GM12878 (cell line): Measurements from ENCODE around the gene OSGEP. TPM values are rescaled to one million over a fixed set of nuclear protein-coding genes. Genes with fewer than 3 reads are reported as not detected.

Experiments used
- ATAC-seq: fragments of 200-7000 bp; cut with Tn5 transposase; 3 replicates; pipeline ENCODE4 v1.9.1; 2020; ENCODE audit warnings: mild to moderate bottlenecking, moderate library complexity
- BruUV-seq: library from RNA; stranded (reverse); fragments of 400-500 nt; replicated peaks from 2 replicates; lab custom pipeline; 2021; lab: Mats Ljungman, UMichigan
- CTCF ChIA-PET: fragments of 300-600 bp; sonication (Branson Sonifier 250); formaldehyde crosslinking; extraction: SDS; loops from one replicate; lab custom pipeline; 2021; ENCODE audit warnings: inconsistent platforms; lab: Yijun Ruan, JAX
- POLR2A ChIA-PET: fragments of 350-600 bp; formaldehyde crosslinking; extraction: SDS; loops from one replicate; lab custom pipeline; 2021; ENCODE audit warnings: inconsistent platforms; lab: Charles Lee
- RAD21 ChIA-PET: fragments of 300-600 bp; sonication (Branson Sonifier 250); formaldehyde crosslinking; loops from one replicate; lab custom pipeline; 2023; ENCODE audit warnings: antibody characterized with exemption; ENCODE audit not compliant: unreplicated experiment; lab: Charles Lee
- SMC1A ChIA-PET: fragments of 300-600 bp; sonication (Branson Sonifier 250); formaldehyde crosslinking; loops from one replicate; lab custom pipeline; 2023; ENCODE audit not compliant: unreplicated experiment, uncharacterized antibody; lab: Charles Lee
- DNase-seq: peaks from one replicate; pipeline ENCODE4 v3.0.0-alpha.2; 2011; ENCODE audit warnings: low read depth, low spot score
- FAIRE-seq: peaks from 3 replicates; lab custom pipeline; 2011; peaks lifted over from hg19 to GRCh38; lab: Jason Lieb, UNC
- H2AFZ ChIP-seq: 2 replicates; pipeline ENCODE4 v1.6.0; 2011; ENCODE audit warnings: low read depth, low read length, control low read depth; ENCODE audit not compliant: control insufficient read depth
- H3K27ac ChIP-seq: 2 replicates; pipeline ENCODE4 v1.5.1; 2011; ENCODE audit warnings: control low read depth; ENCODE audit not compliant: control insufficient read depth, insufficient read depth
- H3K27me3 ChIP-seq, 2 experiments: replicated peaks in 1 of 2; 2 replicates each; pipeline versions ENCODE4 v1.6.0 to v1.6.1; 2011; ENCODE audit warnings: low read length in 1 of 2; ENCODE audit not compliant: control insufficient read depth in 2 of 2, insufficient read depth in 2 of 2
- H3K36me3 ChIP-seq, 2 experiments: 2 replicates each; pipeline ENCODE4 v1.5.1; 2011; ENCODE audit warnings: low read length in 1 of 2; ENCODE audit not compliant: control insufficient read depth in 2 of 2, insufficient read depth in 2 of 2
- H3K4me1 ChIP-seq: 2 replicates; pipeline ENCODE4 v1.6.1; 2011; ENCODE audit warnings: mild to moderate bottlenecking, low read length, moderate library complexity, mixed read lengths; ENCODE audit not compliant: control insufficient read depth, insufficient read depth
- H3K4me2 ChIP-seq: 2 replicates; pipeline ENCODE4 v1.6.0; 2011; ENCODE audit warnings: control low read depth; ENCODE audit not compliant: control insufficient read depth, insufficient read depth
- H3K4me3 ChIP-seq: fragments of 200-600 bp; sonication (generic); 2 replicates; pipeline ENCODE4 v1.5.1; 2016
- H3K79me2 ChIP-seq: 2 replicates; pipeline ENCODE4 v1.6.0; 2011; ENCODE audit warnings: low read length; ENCODE audit not compliant: control insufficient read depth, insufficient read depth
- H3K9ac ChIP-seq: 2 replicates; pipeline ENCODE4 v1.8.0; 2011; ENCODE audit warnings: low read length, control low read depth, mixed read lengths; ENCODE audit not compliant: control insufficient read depth, insufficient read depth
- H3K9me3 ChIP-seq: replicated peaks from 3 replicates; pipeline ENCODE4 v1.5.1; 2011; ENCODE audit warnings: mild to moderate bottlenecking, low read length; ENCODE audit not compliant: control insufficient read depth, insufficient read depth
- H4K20me1 ChIP-seq: 2 replicates; pipeline ENCODE4 v1.6.0; 2011; ENCODE audit not compliant: control insufficient read depth, insufficient read depth
- CBX3 ChIP-seq: fragments of 200-600 bp; sonication (generic); IDR thresholded peaks from 2 replicates; pipeline ENCODE4 v1.6.1; 2016; ENCODE audit warnings: low read depth, borderline replicate concordance
- ESRRA ChIP-seq: IDR thresholded peaks from 2 replicates; pipeline ENCODE4 v1.6.1; 2012; ENCODE audit warnings: mild to moderate bottlenecking, low read length, improper control_type of control experiment
- EZH2 ChIP-seq: IDR thresholded peaks from 2 replicates; pipeline ENCODE4 v1.6.1; 2012; ENCODE audit warnings: low read depth, mild to moderate bottlenecking, control low read depth, inconsistent platforms, low read length, borderline replicate concordance; ENCODE audit not compliant: control insufficient read depth
- HDAC6 ChIP-seq: fragments of 200-600 bp; sonication (generic); IDR thresholded peaks from one replicate; pipeline ENCODE4 v1.8.0; 2017; ENCODE audit warnings: antibody characterized with exemption; ENCODE audit not compliant: unreplicated experiment
- IRF3 ChIP-seq: fragments of 450-650 bp; IDR thresholded peaks from 2 replicates; pipeline ENCODE4 v1.6.1; 2014; ENCODE audit warnings: mild to moderate bottlenecking
- PBX3 ChIP-seq: IDR thresholded peaks from 2 replicates; pipeline ENCODE4 v1.6.1; 2011; ENCODE audit warnings: mild to moderate bottlenecking, low read depth, low read length, moderate library complexity; ENCODE audit not compliant: insufficient replicate concordance
- POLR2AphosphoS2 ChIP-seq: IDR thresholded peaks from 2 replicates; pipeline ENCODE4 v1.6.1; 2011; ENCODE audit warnings: low read depth, mild to moderate bottlenecking, low read length, improper control_type of control experiment, moderate library complexity
- ZNF687 ChIP-seq: fragments of 450-650 bp; IDR thresholded peaks from 2 replicates; pipeline ENCODE4 v1.6.1; 2017; ENCODE audit warnings: mild to moderate bottlenecking, moderate library complexity
- WGBS: methylation state at CpG from one replicate; pipeline ENCODE4 v1.1.6; 2016; ENCODE audit warnings: low lambda C conversion rate; ENCODE audit not compliant: insufficient replicate concordance, insufficient coverage; ENCODE audit errors: missing lambda C conversion rate; 5-methylcytosine and 5-hydroxymethylcytosine counted together
- in situ Hi-C: fragments of 300-500 bp; cut with MboI; formaldehyde crosslinking; loops from 9 replicates; pipeline ENCODE4 v1.14.3; 2018; ENCODE audit warnings: mixed read lengths
- intact Hi-C: fragments of 100-400 bp; cut with micrococcal nuclease; formaldehyde crosslinking; loops from one replicate; pipeline ENCODE4 v1.14.2; 2022; ENCODE audit not compliant: unreplicated experiment
- polyA plus RNA-seq, 11 experiments: library from polyadenylated mRNA; depleted of rRNA in 4 of 11; unstranded in 6 of 11; stranded (reverse) in 5 of 11; fragments of >200 nt; fragmentation: Nextera tagmentation in 4 of 11; fragmentation: Illumina TruSeq in 1 of 11; extraction: Ambion mirVana in 4 of 11; extraction: Trizol in 1 of 11; gene quantifications; 1 replicate in 1 of 11; 2 replicates in 10 of 11; pipeline versions ENCODE4 v1.2.1 to v1.2.3, GENCODE V29; 2011 to 2016; ENCODE audit warnings: inconsistent platforms in 2 of 11, missing spikeins in 2 of 11, low read depth in 1 of 11
- total RNA-seq, 4 experiments: library from RNA; depleted of rRNA in 3 of 4; stranded (reverse); fragments of >200 nt in 3 of 4; fragmentation: Illumina TruSeq in 1 of 4; extraction: Trizol in 1 of 4; gene quantifications; 2 replicates each; pipeline versions ENCODE4 v1.2.1 to v1.2.3, GENCODE V29; 2013 to 2021

The OSGEP gene
- total and polyA plus RNA-seq, 10 of the 15 experiments (the other 5 are each of a cell fraction or from before 2014, with no cell fraction given): 47.8 to 88.9 (median 52.8) TPM

- H3K79me2 ChIP-seq: peaks cover 11% of the 10 kb centered on the region
- CTCF ChIA-PET: no interaction called here
- SMC1A ChIA-PET: no interaction called here
Measured at GRCh38 chr14:20409226-20409625, 45.4 kb downstream of the OSGEP start.

GRCh38 chr14:20403521-20403920 lies 51.1 kb downstream of the OSGEP start:
- Histone ChIP-seq H3K79me2 (no peaks in the 10 kb centered on the region), H4K20me1 (no peaks in the 10 kb centered on the region; the same call in 1 of the 2 replicates), H3K27me3 (no peaks in the 10 kb centered on the region), H3K4me1 (no peaks in the 10 kb centered on the region), H3K27ac (no peak overlapping the region), H3K9me3 (no peaks in the 10 kb centered on the region), H3K36me3 (peaks cover 6 to 36% of the 10 kb centered on the region in 2 experiments), H3K9ac (no peak overlapping the region), H3K4me2 (no peak overlapping the region), H3K4me3 (no peak overlapping the region), H2AFZ (no peak overlapping the region)
- 98% methylated on average over 11 of the region's 11 CpGs for WGBS
- FAIRE-seq: no peak
- intact Hi-C loops: no loop called here
- ChIA-PET CTCF (no interaction called here), SMC1A (no interaction called here), RAD21 (interaction anchor here (1.2 kb wide), 1 partner anchor 11 kb away, joined by 4 read pairs; the partner anchor contains the start of gene TEP1), POLR2A (interaction anchor here (1.2 kb wide), 1 partner anchor 22 kb away, joined by 5 read pairs; no protein-coding TSS in a partner anchor)
- BruUV-seq: no TSS peak
- DNase-seq: no peak
- in situ Hi-C loops: no loop called here
- no peak for ATAC-seq
- TF ChIP-seq ZNF687: no peak
- no peak for TF ChIP-seq PBX3
- no peak for TF ChIP-seq CBX3
- no peak for TF ChIP-seq IRF3

More at GRCh38 chr14:20409226-20409625, 45.4 kb downstream of the OSGEP start:
- in situ Hi-C loops: no loop called here
- TF ChIP-seq EZH2 (no peak), HDAC6 (no peak), POLR2AphosphoS2 (no peak), PBX3 (no peak), ESRRA (no peak)
- BruUV-seq: no TSS peak
- Histone ChIP-seq H3K4me3 (no peak overlapping the region), H3K4me1 (no peaks in the 10 kb centered on the region), H3K9me3 (no peaks in the 10 kb centered on the region), H3K9ac (no peak overlapping the region), H3K36me3 (peaks cover 6 to 19% of the 10 kb centered on the region in 2 experiments), H3K27me3 (no peaks in the 10 kb centered on the region), H4K20me1 (no peaks in the 10 kb centered on the region; the same call in 1 of the 2 replicates), H3K4me2 (no peak overlapping the region), H2AFZ (no peak overlapping the region), H3K27ac (no peak overlapping the region)
- no peak for DNase-seq
- ChIA-PET RAD21 (interaction anchor here (1.5 kb wide), 1 partner anchor 81 kb away, joined by 5 read pairs; no protein-coding TSS in a partner anchor), POLR2A (no interaction called here)
- ATAC-seq: no peak
- intact Hi-C loops: no loop called here
- no peak for FAIRE-seq
- 40% methylated on average over 2 of the region's 2 CpGs for WGBS
